HEK293 (cell line): ENCODE measurements around the gene TMEM121.

Experiments
- CTCF ChIA-PET: fragments of 350-600 bp; formaldehyde crosslinking; extraction: SDS; loops from one replicate; lab custom pipeline; 2021; ENCODE audit warnings: antibody characterized with exemption; lab: Yijun Ruan, JAX
- POLR2A ChIA-PET: fragments of 300-600 bp; formaldehyde crosslinking; extraction: SDS; loops from one replicate; lab custom pipeline; 2020; ENCODE audit warnings: antibody characterized with exemption, inconsistent platforms; lab: Yijun Ruan, JAX
- H3K27ac ChIP-seq: fragments of 200-500 bp; sonication (Bioruptor generic); 2 replicates; pipeline ENCODE4 v1.5.1; 2014; ENCODE audit warnings: low read depth, low read length, control low read depth, inconsistent platforms; ENCODE audit errors: extremely low read depth
- H3K36me3 ChIP-seq, 2 experiments: fragments of 200-500 bp in 1 of 2; sonication (Bioruptor generic) in 1 of 2; 1 replicate in 1 of 2; 2 replicates in 1 of 2; pipeline ENCODE4 v1.5.1; 2014 to 2017; ENCODE audit warnings: inconsistent platforms in 2 of 2, low read length in 2 of 2; ENCODE audit not compliant: control insufficient read depth in 2 of 2, insufficient read depth in 1 of 2
- H3K4me1 ChIP-seq: fragments of 200-500 bp; sonication (Bioruptor generic); 2 replicates; pipeline ENCODE4 v1.5.1; 2014; ENCODE audit warnings: mild to moderate bottlenecking, low read length, inconsistent platforms; ENCODE audit not compliant: control insufficient read depth, insufficient read depth
- H3K4me3 ChIP-seq: 2 replicates; pipeline ENCODE4 v1.5.1; 2011; ENCODE audit warnings: low read depth, mild to moderate bottlenecking, control low read depth, low read length, moderate library complexity
- H3K9me3 ChIP-seq: fragments of 200-500 bp; sonication (Bioruptor generic); 2 replicates; pipeline ENCODE4 v1.5.1; 2014; ENCODE audit warnings: low read depth, low read length, inconsistent platforms; ENCODE audit not compliant: control insufficient read depth, insufficient read depth
- EGR2 ChIP-seq: fragments of 450-650 bp; formaldehyde crosslinking; IDR thresholded peaks from 2 replicates; pipeline ENCODE4 v1.5.1; 2016; ENCODE audit warnings: low read depth, missing biosample characterization, missing genetic modification characterization
- HOXA7 ChIP-seq: sonication (generic); formaldehyde crosslinking; IDR thresholded peaks from 2 replicates; pipeline ENCODE4 v1.8.1; 2022; ENCODE audit warnings: missing genetic modification reagents, borderline replicate concordance
- OSR2 ChIP-seq: fragments of 450-650 bp; formaldehyde crosslinking; IDR thresholded peaks from 2 replicates; pipeline ENCODE4 v1.5.1; 2016; ENCODE audit warnings: missing biosample characterization, missing genetic modification characterization
- ZFHX2 ChIP-seq: fragments of 450-650 bp; formaldehyde crosslinking; conservative IDR thresholded peaks from 2 replicates; pipeline ENCODE4 v1.5.1; 2016; ENCODE audit warnings: missing biosample characterization, missing genetic modification characterization
- ZNF174 ChIP-seq: fragments of 450-650 bp; formaldehyde crosslinking; IDR thresholded peaks from 2 replicates; pipeline ENCODE4 v1.5.0; 2017; ENCODE audit warnings: missing biosample characterization, mild to moderate bottlenecking, missing genetic modification characterization
- ZNF184 ChIP-seq: fragments of 450-650 bp; IDR thresholded peaks from 2 replicates; pipeline ENCODE4 v1.5.1; 2018; ENCODE audit warnings: missing biosample characterization, mild to moderate bottlenecking, missing genetic modification characterization
- ZNF239 ChIP-seq: fragments of 450-650 bp; formaldehyde crosslinking; IDR thresholded peaks from 2 replicates; pipeline ENCODE4 v1.5.1; 2016; ENCODE audit warnings: missing biosample characterization, missing genetic modification characterization
- ZNF274 ChIP-seq, 2 experiments: fragments of 200-500 bp in 1 of 2; fragments of 450-650 bp in 1 of 2; sonication (Bioruptor generic) in 1 of 2; formaldehyde crosslinking in 1 of 2; IDR thresholded peaks; 2 replicates each; pipeline versions ENCODE4 v1.5.1 to v1.6.1; 2014 to 2016; ENCODE audit warnings: borderline replicate concordance in 1 of 2, inconsistent platforms in 1 of 2, low read length in 1 of 2, missing biosample characterization in 1 of 2, missing genetic modification characterization in 1 of 2
- ZNF335 ChIP-seq: fragments of 450-650 bp; formaldehyde crosslinking; conservative IDR thresholded peaks from 2 replicates; pipeline ENCODE4 v1.5.1; 2016; ENCODE audit warnings: missing biosample characterization, missing genetic modification characterization
- ZNF423 ChIP-seq: fragments of 450-650 bp; formaldehyde crosslinking; IDR thresholded peaks from 2 replicates; pipeline ENCODE4 v1.5.1; 2016; ENCODE audit warnings: missing biosample characterization, missing genetic modification characterization
- ZNF510 ChIP-seq: fragments of 450-650 bp; formaldehyde crosslinking; IDR thresholded peaks from 2 replicates; pipeline ENCODE4 v1.5.1; 2018; ENCODE audit warnings: mild to moderate bottlenecking, missing genetic modification characterization, missing biosample characterization; ENCODE audit not compliant: insufficient replicate concordance
- ZNF548 ChIP-seq: fragments of 450-650 bp; formaldehyde crosslinking; IDR thresholded peaks from 2 replicates; pipeline ENCODE4 v1.5.1; 2016; ENCODE audit warnings: missing biosample characterization, missing genetic modification characterization
- ZNF623 ChIP-seq: fragments of 450-650 bp; formaldehyde crosslinking; IDR thresholded peaks from 2 replicates; pipeline ENCODE4 v1.5.1; 2016; ENCODE audit warnings: missing biosample characterization, missing genetic modification characterization
- ZNF677 ChIP-seq: fragments of 450-650 bp; IDR thresholded peaks from 2 replicates; pipeline ENCODE4 v1.5.0; 2018; ENCODE audit warnings: missing biosample characterization, mild to moderate bottlenecking, missing genetic modification characterization, moderate library complexity
- ZNF76 ChIP-seq: fragments of 450-650 bp; formaldehyde crosslinking; IDR thresholded peaks from 2 replicates; pipeline ENCODE4; 2016; ENCODE audit warnings: low read depth, missing biosample characterization, missing genetic modification characterization, borderline replicate concordance
- ZNF768 ChIP-seq: fragments of 450-650 bp; formaldehyde crosslinking; IDR thresholded peaks from 2 replicates; pipeline ENCODE4 v1.5.1; 2018; ENCODE audit warnings: missing biosample characterization, mild to moderate bottlenecking, missing genetic modification characterization
- ZNF843 ChIP-seq: fragments of 450-650 bp; formaldehyde crosslinking; IDR thresholded peaks from 2 replicates; pipeline ENCODE4 v1.5.1; 2016; ENCODE audit warnings: missing biosample characterization, missing genetic modification characterization
- TF ChIP-seq, protein P1 (sequence below): fragments of 450-650 bp; formaldehyde crosslinking; IDR thresholded peaks from 2 replicates; pipeline ENCODE4 v1.5.1; 2017; ENCODE audit warnings: missing biosample characterization, missing genetic modification characterization
- TF ChIP-seq, protein P2 (sequence below): fragments of 450-650 bp; formaldehyde crosslinking; IDR thresholded peaks from 2 replicates; pipeline ENCODE4 v1.5.1; 2016; ENCODE audit warnings: missing biosample characterization, missing genetic modification characterization

The TMEM121 gene

DNA sequence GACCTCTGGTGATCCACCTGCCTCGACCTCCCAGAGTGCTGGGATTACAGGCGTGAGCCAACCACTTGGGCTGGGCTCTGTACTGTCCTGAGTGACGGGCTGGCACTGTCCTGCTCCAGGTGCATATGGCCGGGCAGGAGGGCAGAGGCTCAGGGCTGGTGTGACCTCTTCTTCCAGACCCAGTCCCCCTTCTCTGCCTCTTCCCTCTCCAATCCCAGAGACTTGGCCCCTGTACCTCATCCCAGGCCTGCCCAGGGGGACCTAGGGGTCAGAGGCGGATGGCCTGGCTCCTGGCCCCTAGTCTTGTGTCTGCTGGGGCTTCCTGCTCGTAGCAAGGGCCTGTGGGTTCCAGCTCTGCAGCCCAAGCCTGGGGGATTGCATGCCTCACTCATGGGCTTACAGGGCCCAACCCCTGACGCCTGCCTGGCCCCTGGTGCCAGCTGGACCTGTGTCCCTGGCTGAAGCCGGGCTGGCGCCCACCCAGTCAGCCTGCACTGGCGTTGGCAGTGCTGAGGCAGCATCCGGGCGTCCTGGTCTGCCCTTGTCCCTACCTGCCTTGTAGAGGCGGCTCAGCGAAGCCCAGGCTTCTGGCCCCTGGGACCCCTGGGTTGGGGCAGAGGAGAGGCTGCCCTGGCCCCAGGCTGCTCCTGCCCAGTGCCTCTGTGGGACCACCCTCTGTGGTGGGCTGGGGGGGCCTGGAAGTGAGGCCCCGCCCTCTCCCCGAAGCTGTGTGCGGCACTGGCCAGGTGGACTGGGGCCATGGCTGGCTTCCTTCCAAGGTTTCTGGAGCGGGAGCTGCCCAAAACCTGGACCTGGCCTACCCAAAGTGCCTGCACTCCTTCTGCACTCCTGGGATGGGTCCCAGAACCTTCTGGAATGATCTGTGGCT is 31.0 kb upstream of the TMEM121 start (continued):
- TF ChIP-seq, protein P1, sequence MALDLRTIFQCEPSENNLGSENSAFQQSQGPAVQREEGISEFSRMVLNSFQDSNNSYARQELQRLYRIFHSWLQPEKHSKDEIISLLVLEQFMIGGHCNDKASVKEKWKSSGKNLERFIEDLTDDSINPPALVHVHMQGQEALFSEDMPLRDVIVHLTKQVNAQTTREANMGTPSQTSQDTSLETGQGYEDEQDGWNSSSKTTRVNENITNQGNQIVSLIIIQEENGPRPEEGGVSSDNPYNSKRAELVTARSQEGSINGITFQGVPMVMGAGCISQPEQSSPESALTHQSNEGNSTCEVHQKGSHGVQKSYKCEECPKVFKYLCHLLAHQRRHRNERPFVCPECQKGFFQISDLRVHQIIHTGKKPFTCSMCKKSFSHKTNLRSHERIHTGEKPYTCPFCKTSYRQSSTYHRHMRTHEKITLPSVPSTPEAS: no peak
- TF ChIP-seq ZNF335 (tag by site-specific recombination): no peak
- TF ChIP-seq HOXA7: no peak
- TF ChIP-seq ZNF677: no peak
- no peak for TF ChIP-seq ZNF423
- TF ChIP-seq, protein P2, sequence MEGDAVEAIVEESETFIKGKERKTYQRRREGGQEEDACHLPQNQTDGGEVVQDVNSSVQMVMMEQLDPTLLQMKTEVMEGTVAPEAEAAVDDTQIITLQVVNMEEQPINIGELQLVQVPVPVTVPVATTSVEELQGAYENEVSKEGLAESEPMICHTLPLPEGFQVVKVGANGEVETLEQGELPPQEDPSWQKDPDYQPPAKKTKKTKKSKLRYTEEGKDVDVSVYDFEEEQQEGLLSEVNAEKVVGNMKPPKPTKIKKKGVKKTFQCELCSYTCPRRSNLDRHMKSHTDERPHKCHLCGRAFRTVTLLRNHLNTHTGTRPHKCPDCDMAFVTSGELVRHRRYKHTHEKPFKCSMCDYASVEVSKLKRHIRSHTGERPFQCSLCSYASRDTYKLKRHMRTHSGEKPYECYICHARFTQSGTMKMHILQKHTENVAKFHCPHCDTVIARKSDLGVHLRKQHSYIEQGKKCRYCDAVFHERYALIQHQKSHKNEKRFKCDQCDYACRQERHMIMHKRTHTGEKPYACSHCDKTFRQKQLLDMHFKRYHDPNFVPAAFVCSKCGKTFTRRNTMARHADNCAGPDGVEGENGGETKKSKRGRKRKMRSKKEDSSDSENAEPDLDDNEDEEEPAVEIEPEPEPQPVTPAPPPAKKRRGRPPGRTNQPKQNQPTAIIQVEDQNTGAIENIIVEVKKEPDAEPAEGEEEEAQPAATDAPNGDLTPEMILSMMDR (tag by site-specific recombination): no peak
- TF ChIP-seq ZNF623 (tag by site-specific recombination): no peak

DNA sequence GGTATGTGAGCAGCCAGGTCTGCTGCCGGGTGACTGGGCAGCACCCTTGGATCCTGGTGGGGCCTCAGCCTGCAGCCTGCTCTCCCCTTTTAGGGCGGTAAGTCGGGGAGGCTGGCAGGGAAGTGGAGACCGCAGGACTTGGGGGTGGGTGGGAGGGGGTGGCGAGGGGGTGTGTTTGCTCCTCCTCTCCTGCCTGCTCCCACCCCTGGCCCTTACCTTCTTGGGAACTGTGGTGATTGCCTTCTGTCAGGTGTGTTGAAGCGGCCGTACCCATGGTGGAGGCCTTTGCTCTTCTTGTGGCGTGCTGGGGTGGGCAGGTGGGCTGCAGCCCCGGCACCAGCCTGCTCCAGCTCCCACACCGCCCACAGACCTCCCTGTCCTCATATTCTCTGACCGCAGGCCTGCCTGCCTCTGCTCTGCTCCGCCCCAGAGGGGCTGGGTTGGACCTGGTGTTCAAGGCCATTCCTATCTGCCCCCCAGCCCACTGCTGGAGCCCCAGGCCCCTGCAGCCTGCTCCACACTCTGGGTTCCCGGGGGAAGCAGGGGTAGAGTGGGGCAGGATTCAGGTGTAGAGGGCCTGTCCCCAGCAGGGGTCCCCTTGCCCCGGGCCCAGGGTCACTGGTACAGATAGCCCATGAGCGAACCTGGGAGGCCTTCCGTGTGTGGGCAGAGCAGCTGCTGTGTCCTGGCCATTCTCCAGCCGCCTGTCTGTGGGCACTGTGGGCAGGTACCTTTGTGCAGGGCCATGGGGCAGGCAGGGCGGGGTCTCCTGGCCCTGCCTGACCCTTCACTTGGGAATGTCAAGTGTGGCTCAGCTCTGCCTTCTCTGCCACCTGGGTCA is 30.2 kb upstream of the TMEM121 start:
- H3K27ac ChIP-seq: no peak overlapping the region
- H3K4me1 ChIP-seq: no peaks in the 10 kb centered on the region; the same call in 1 of the 2 replicates
- ChIA-PET CTCF (interaction anchor here (0.6 kb wide), 1 partner anchor 11 kb away, joined by 3 read pairs; no protein-coding TSS in a partner anchor), POLR2A (no interaction called here)
- no peak overlapping the region for H3K4me3 ChIP-seq
- H3K36me3 ChIP-seq: peaks cover 0 to 24% of the 10 kb centered on the region in 2 experiments; a peak in 1 of 3 replicates
- H3K9me3 ChIP-seq: no peaks in the 10 kb centered on the region
- TF ChIP-seq ZNF184 (tag by site-specific recombination): no peak
- peak; percentile 55 for TF ChIP-seq EGR2 (tag by site-specific recombination)
- TF ChIP-seq ZNF548 (tag by site-specific recombination): no peak
- TF ChIP-seq ZFHX2 (tag by site-specific recombination): peak; percentile 81
- no peak for TF ChIP-seq ZNF843 (tag by site-specific recombination)

DNA sequence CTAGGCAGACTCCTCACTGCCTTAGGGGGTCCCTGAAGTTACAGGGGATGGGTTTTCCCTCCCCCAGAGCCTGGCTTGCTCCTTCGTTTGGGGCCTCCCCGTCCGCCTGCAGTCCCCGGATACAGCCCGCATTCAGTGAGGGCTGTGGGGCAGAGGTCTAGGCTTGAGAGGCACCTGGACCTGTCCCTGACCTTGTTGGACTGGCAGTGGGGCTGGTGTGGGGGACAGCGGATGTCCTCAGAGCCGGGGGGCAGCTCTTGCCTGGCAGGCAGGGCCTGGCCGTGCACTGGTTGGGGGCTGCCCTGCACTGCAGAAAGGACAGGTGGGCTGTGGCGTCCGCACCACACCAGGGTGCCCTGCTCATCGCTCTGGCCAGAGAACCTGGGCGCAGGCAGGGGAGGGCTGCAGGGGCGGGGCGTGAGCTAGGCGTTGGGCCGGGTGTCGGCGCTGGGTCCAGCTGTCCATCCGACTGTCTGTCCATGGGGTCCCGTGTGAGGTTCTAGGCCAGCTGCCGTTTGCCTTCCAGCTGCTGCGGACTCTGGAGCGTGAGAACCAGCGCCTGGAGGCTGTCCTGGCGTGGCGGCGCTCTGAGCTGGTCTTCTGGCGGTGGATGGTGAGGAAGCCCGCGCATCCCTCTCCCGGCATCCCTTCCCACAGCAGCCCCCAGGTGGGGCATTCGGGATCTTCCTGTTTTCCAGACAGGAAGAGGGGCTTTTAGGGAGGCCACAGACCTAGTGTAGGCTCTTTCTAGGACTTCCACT is 29.4 kb upstream of the TMEM121 start:
- no peak for TF ChIP-seq OSR2
- TF ChIP-seq ZNF768 (tag by site-specific recombination): no peak
- TF ChIP-seq ZNF274 (IDR thresholded peaks at IDR 0.05; ENCODE audit: low read length): no peak
- no peak for TF ChIP-seq ZNF274 (tag by site-specific recombination; IDR thresholded peaks at IDR 0.05; ENCODE audit: borderline replicate concordance)
- TF ChIP-seq ZNF174 (tag by site-specific recombination): no peak
- TF ChIP-seq ZNF76 (tag by site-specific recombination): no peak
- TF ChIP-seq ZNF510 (tag by site-specific recombination): no peak
- TF ChIP-seq ZNF239 (tag by site-specific recombination): no peak
- H3K9me3 ChIP-seq: no peaks in the 10 kb centered on the region
- CTCF ChIA-PET: interaction anchor here (0.6 to 1.0 kb wide), 2 partner anchors 19 to 37 kb away, joined by 3 to 6 read pairs; no protein-coding TSS in a partner anchor
- H3K27ac ChIP-seq: no peak overlapping the region; the same call in 1 of the 2 replicates
- H3K4me1 ChIP-seq: no peaks in the 10 kb centered on the region; the same call in 1 of the 2 replicates
- POLR2A ChIA-PET: no interaction called here
- peaks cover 0 to 23% of the 10 kb centered on the region in 2 experiments; a peak in 1 of 3 replicates for H3K36me3 ChIP-seq
- H3K4me3 ChIP-seq: no peak overlapping the region
